Kidney epithelial cell (primary cell): ENCODE results near the gene KIF5B. TPM values are rescaled to one million over a fixed set of nuclear protein-coding genes. Genes with fewer than 3 reads are reported as not detected.

Experiments used
- DNase-seq: peaks from one replicate; pipeline ENCODE4 v3.0.0-alpha.2; 2010; ENCODE audit warnings: low read depth
- H3K27me3 ChIP-seq: 2 replicates; pipeline ENCODE4 v1.6.0; 2011; ENCODE audit warnings: low read length; ENCODE audit not compliant: control insufficient read depth, insufficient read depth
- H3K36me3 ChIP-seq: 2 replicates; pipeline ENCODE4 v1.5.1; 2011; ENCODE audit warnings: low read length; ENCODE audit not compliant: control insufficient read depth, insufficient read depth
- H3K4me3 ChIP-seq: 2 replicates; pipeline ENCODE4 v1.5.1; 2011; ENCODE audit warnings: low read depth, mild to moderate bottlenecking, control low read depth, low read length
- total RNA-seq: library from RNA; depleted of rRNA; stranded (reverse); fragments of >200 nt; gene quantifications from 2 replicates; pipeline ENCODE4 v1.2.3, GENCODE V29; 2015
- TF ChIP-seq, protein P1 (sequence below): IDR thresholded peaks from 2 replicates; pipeline ENCODE4 v1.5.1; 2011; ENCODE audit warnings: mild to moderate bottlenecking, moderate library complexity, low read length, control low read depth, inconsistent platforms; ENCODE audit not compliant: insufficient read depth, poor library complexity, severe bottlenecking

The KIF5B gene
- total RNA-seq, 1 donor from 2014 or later = 147 TPM

GRCh38 chr10:32036922-32037321 is 19.3 kb downstream of the KIF5B start:
- no peak for DNase-seq
- H3K4me3 ChIP-seq = no peak overlapping the region
- no peaks in the 10 kb centered on the region for H3K27me3 ChIP-seq
- TF ChIP-seq, protein P1, sequence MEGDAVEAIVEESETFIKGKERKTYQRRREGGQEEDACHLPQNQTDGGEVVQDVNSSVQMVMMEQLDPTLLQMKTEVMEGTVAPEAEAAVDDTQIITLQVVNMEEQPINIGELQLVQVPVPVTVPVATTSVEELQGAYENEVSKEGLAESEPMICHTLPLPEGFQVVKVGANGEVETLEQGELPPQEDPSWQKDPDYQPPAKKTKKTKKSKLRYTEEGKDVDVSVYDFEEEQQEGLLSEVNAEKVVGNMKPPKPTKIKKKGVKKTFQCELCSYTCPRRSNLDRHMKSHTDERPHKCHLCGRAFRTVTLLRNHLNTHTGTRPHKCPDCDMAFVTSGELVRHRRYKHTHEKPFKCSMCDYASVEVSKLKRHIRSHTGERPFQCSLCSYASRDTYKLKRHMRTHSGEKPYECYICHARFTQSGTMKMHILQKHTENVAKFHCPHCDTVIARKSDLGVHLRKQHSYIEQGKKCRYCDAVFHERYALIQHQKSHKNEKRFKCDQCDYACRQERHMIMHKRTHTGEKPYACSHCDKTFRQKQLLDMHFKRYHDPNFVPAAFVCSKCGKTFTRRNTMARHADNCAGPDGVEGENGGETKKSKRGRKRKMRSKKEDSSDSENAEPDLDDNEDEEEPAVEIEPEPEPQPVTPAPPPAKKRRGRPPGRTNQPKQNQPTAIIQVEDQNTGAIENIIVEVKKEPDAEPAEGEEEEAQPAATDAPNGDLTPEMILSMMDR = no peak
- H3K36me3 ChIP-seq = no peaks in the 10 kb centered on the region

DNA sequence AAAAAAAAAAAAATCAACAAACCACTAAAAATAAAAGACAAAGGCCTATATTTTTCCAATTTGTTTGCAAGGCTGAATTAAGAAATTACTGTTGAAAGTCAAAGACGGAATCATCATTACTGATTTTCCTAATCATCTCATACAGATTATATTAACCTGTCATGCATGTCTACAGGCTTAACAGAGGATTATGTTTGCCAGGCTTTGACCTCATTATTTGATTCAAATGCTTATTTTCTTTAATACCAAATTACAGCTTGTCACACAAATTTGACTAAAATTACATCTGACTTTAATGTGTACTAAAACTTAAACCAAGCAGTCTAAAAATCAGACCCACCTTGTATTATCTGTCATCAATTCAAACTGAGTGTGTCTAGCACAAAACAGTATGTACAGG is 21.2 kb downstream of the KIF5B start:
- Histone ChIP-seq H3K27me3 (no peaks in the 10 kb centered on the region), H3K36me3 (no peaks in the 10 kb centered on the region), H3K4me3 (no peak overlapping the region)
- DNase-seq = no peak
- TF ChIP-seq, protein P1 = no peak

DNA sequence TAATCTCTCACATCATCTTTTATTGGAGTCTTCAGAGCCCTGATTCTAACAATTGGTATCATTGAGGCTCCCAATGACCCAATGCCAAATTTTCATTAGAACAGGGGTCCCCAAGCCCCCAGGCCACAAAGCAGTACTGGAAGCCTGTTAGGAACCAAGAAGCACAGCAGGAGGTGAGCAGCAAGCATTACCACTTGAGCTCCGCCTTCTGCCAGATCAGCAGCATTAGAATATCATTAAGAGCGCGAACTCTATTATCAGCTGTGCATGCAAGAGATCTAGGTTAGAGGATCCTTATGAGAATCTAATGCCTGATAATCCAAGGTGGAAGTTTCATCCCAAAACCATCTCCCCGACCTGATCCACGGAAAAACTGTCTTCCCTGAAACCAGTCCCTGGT is 23.1 kb downstream of the KIF5B start:
- DNase-seq = no peak
- TF ChIP-seq, protein P1 = no peak
- Histone ChIP-seq H3K27me3 (no peaks in the 10 kb centered on the region), H3K36me3 (no peaks in the 10 kb centered on the region), H3K4me3 (no peak overlapping the region)

DNA sequence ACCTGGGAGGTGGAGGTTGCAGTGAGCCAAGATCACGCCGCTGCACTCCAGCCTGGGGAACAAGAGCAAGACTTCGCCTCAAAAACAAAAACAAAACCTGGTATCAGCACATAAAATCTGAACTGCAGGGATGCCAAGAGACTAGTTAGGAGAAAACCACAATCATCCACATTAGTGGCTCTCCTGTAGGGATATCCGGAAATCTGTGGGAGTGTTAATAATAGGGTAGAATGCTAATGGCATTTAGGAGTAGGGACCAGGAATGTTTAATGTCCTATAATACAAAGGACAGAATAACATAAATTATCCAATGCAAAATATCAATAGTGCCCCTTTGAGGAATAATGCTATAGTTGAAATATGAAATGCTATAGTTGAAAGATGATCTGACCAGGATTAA is 24.3 kb downstream of the KIF5B start:
- H3K36me3 ChIP-seq = peaks cover 1% of the 10 kb centered on the region
- TF ChIP-seq, protein P1 = no peak
- H3K4me3 ChIP-seq = no peak overlapping the region
- DNase-seq = no peak
- H3K27me3 ChIP-seq = no peaks in the 10 kb centered on the region

- no peaks in the 10 kb centered on the region for H3K27me3 ChIP-seq
- DNase-seq = no peak
- no peak overlapping the region for H3K4me3 ChIP-seq
- H3K36me3 ChIP-seq = peaks cover 1% of the 10 kb centered on the region
- TF ChIP-seq, protein P1 = no peak
Measured at GRCh38 chr10:32031424-32031823, 24.8 kb downstream of the KIF5B start.

- no peak for DNase-seq
- H3K36me3 ChIP-seq = peaks cover 1% of the 10 kb centered on the region
- TF ChIP-seq, protein P1 = no peak
Measured at GRCh38 chr10:32028710-32029109, 27.5 kb downstream of the KIF5B start.

More at GRCh38 chr10:32028710-32029109, 27.5 kb downstream of the KIF5B start:
- H3K4me3 ChIP-seq = no peak overlapping the region
- no peaks in the 10 kb centered on the region for H3K27me3 ChIP-seq
